G401 (cell line): ENCODE measurements around the gene RFFL. TPM values are rescaled to one million over a fixed set of nuclear protein-coding genes. Genes with fewer than 3 reads are reported as not detected.

ENCODE experiments used
- DNase-seq: peaks from one replicate; pipeline ENCODE4 v3.0.0-alpha.2; 2015; ENCODE audit warnings: low spot score
- in situ Hi-C: cut with HindIII; loops from 2 replicates; pipeline ENCODE4 v1.10.0; 2016; ENCODE audit warnings: low sequenced_read_pairs, mixed read lengths
- total RNA-seq: library from RNA; depleted of rRNA; stranded (reverse); fragments of >200 nt; shearing (Covaris generic); gene quantifications from 2 replicates; pipeline ENCODE4 v1.2.3, GENCODE V29; 2014

Gene RFFL
- total RNA-seq, 1 experiment from 2014 or later, result 13.0 TPM

DNA sequence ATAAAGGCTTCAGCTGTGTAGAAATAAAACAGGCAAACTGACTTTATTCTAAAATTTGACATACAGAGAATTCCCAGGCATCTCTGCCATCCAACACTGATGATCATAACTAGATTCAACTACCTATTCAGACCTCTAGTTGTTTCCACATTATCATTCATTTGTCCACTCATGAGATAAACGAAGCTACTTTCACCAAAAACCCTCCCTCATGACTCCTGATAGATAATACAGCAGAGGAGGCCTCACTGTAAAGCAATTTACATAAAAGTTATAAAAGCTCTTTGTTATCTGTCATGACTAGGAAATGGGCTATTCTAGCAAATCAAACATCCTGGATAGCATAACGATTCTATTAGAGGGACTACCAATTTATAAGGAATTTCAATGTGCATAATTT lies 19.6 kb upstream of the RFFL start:
- in situ Hi-C loops, result no loop called here
- no peak for DNase-seq

- in situ Hi-C loops, result no loop called here
- DNase-seq, result peak; percentile 10
Measured at GRCh38 chr17:35082073-35082657, 18.7 kb upstream of the RFFL start.

- in situ Hi-C loops, result no loop called here
- no peak for DNase-seq
Measured at GRCh38 chr17:35081638-35082037, 18.1 kb upstream of the RFFL start.

GRCh38 chr17:35080536-35080935 lies 17.0 kb upstream of the RFFL start:
- no peak for DNase-seq
- in situ Hi-C loops, result no loop called here

DNA sequence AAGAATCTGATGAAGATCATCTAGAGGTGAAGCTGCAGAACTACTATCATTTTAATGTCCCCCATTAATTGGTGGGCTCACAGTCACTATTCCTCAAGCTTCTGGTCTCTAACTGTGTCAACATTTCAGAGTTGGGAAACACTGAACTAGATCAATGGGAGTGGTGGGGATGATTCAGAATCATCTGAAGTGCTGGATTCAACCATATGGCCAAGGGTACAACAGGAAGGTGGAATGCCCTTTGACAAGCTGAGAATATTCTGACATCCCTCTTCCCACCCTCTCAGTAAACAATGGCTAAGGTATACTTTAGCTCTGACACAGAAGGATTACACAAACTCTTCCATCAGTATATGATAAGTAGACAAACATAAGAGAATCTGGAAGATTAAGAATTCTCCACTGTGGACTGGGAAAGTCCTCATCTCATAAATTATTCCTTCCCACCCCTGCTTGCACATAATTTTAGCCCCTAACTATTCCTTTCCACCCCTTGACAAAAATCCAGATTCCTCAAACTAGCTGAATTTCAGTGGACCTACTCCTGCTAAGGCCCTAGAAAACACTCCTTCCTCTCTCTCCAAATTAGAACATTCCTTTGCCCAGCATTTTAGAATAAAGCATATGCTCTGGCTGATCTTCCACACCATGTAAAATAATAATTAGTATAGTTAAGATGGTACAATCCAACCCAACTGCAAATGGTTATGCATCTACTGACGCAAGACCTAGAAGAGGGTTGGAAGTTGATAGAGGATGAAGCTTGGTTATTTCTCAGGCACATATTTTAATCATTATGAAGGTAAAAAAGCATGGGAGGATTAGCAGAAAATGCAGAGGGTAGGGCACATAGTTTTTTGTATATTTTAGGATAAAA lies 16.3 kb upstream of the RFFL start:
- in situ Hi-C loops, result no loop called here
- DNase-seq, result no peak

DNA sequence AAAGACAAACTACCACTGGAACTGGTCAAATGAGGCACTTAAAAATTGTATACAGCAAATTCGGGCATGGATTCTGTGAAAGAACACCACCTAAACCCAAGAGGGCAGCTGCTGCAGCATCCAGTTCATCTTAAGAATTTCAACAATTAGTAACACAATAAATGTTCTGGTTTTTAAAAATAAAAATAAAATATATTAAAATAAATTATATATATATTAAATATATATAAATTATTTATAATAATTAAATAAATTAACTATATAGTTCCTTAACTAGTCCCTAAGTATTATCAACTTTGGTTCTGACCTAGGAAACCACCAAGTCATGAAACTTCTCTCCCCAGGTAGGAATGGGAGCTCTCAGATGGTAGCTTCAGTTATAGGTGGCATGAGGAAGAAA lies 13.4 kb upstream of the RFFL start:
- in situ Hi-C loops, result no loop called here

DNA sequence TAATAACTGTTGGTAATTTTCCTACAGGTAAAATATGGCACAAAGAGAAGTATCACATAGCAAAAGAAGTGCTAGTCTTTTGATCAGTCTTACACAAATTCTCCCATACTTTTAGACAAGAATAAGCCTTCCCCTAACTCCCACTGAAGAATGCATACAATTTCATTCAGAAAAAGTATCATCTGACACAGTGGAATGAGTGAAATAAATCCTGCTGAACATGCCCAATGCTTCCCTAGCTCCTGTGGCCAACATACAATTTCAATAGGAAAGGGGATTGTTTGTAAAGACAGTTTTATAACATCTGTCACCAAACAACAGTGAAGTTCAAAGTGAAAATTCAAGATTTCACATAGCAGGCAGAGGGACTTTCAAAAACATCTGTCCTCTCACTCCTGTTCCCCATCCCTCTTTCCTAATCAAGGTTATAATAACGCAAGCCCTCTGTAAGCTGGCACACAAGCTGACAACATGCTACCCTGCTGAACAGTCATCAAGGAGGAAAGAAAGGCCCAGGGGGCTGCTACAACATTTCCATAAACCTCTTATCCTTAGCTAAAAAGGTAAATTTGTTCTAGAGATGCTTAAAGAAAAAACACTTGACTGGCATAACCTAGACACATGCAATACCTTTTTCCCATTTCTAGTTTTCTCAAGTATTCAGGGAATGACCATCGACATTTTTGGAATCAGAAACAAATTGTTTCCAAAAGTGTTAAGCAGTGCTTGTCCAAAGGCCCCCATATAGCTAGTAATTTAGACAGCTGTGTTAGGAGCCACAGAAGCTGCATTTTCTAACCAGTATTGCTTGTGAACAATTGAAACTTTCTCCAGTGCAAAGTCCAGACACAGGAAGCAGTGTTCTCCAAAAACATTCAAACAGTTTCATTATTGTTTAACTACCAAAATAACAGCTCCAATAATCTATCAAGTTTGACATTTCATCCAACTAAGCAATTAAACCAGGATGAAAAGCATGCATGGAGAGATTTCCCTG lies 11.5 kb upstream of the RFFL start:
- in situ Hi-C loops, result no loop called here
- no peak for DNase-seq

More for the DNA sequence above, 13.4 kb upstream of the RFFL start:
- no peak for DNase-seq

DNA sequence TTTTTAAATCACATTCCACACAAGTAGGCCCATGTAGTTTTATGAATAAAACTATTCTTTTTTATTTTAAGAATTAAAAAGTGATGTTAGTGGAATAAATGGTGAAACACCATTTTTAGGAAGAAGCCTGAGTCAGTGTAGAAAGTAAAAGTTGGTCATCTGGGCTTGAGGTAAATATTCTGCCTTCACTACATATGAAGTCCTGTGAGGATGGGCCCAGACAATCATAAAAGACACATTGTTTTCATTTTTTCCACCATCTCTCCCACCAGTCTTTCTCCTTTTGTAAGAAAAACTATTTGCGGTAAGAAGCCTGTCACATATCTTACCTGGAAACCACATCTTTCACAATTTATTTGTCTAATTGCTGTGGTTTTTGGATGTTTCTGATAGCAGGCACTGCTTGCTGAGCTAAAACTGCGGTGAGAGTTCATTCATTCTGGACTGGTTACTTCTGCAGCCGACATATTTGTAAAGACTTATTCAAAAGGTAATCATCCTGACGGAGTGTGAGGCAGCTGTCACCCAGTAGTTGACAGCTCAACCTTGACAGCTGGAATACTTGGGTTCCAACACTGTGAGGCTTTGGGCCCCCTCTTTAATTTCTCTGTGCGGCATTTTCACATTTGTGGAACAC lies 10.6 kb upstream of the RFFL start:
- in situ Hi-C loops, result no loop called here
- DNase-seq, result no peak

- in situ Hi-C loops, result no loop called here
- DNase-seq, result no peak
Measured at GRCh38 chr17:35073183-35073790, 9.8 kb upstream of the RFFL start.

- DNase-seq, result no peak
- in situ Hi-C loops, result no loop called here
Measured at GRCh38 chr17:35069311-35069710, 5.8 kb upstream of the RFFL start.

GRCh38 chr17:35068249-35068648 lies 4.7 kb upstream of the RFFL start:
- in situ Hi-C loops, result no loop called here
- DNase-seq, result no peak

DNA sequence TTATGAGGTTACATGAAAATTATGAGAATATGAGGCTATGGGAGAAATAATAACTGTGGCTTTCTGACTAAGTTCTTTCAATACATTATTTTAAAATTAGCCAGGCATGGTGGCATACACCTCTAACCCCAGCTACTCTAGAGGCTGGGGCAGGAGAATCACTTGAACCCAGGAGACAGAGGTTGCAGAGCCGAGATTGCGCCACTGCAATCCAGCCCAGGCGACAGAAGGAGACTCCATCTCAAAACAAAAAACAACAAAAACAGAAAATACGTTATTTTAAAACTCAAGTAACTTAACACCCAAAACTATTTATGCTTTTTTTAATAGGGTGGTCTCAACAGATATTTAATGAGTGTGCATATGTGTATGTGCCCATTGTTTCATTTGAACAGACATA lies 2.4 kb upstream of the RFFL start:
- DNase-seq, result no peak
- in situ Hi-C loops, result no loop called here

DNA sequence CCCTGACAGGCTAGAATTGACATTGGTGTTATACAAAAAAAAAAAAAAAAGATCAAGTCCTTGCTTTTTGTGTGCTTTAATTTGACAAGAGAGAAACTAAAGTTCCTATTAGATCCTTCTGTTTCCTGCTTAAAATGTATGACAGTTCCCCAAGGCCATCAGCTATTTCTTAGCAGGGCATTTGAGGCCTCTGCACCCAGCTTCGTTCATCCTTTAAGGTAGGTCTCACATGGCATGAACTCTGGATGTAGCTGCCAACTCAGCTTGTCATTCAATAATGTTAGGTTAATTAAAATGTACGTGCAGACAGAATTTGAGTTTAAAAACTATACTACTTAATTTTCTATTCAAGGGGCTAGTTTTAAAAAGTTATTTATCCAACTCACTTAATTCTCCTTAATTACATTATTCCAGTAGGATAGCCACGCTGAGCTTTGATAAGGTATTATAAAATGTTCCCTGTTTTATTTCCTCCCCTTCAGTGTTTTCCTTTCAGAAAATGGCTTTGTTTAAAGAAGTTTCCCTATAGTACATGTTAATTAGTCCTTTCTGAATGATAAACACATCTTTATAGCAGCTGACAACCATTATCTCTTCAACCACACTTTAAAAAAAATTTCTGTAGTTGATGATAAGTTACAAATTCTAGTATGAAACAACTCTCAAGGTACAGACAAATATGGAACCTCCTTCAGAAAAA lies 1.2 kb upstream of the RFFL start:
- DNase-seq, result no peak
- in situ Hi-C loops, result no loop called here

DNA sequence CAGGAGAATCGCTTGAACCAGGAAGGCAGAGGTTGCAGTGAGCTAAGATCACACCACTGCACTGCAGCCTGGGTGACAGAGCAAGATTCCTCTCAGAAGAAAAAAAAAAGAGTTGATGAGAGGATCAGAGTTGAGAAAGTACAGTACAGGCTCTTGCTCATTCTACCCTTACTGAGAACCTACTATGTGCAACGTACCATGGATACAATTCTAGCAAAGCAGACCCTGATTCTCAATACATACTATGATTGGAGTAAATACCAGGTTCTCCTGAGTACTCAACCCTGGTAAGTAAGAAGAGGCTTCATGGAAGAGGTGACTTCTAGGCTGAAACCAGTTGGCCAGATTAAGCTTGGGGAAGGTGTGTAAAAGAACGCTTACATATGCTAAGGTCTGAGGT lies 1.2 kb downstream of the RFFL start:
- in situ Hi-C loops, result no loop called here
- DNase-seq, result no peak

- DNase-seq, result no peak
- in situ Hi-C loops, result no loop called here
Measured at GRCh38 chr17:35057332-35057915, 6.1 kb downstream of the RFFL start.

DNA sequence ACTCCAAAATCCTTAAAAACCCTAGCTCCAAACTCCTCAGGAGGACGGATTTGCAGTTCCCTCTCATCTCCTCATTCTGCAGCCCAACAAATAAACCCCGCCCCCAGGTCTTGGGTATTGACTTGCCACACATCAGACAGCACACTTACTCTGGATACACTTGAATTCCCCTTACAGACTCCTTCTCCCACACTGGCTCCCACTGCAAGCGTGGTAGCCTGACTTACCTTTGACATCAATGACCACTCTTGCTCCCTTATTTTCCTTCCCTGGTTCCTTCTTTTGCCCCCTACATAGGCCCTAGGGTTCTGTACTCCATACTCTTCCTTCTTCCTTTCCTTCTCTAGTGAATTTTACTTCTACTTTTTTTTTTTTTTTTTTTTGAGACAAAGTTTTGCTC lies 7.5 kb downstream of the RFFL start:
- in situ Hi-C loops, result no loop called here
- no peak for DNase-seq

GRCh38 chr17:35053204-35053603 lies 10.3 kb downstream of the RFFL start:
- in situ Hi-C loops, result no loop called here
- DNase-seq, result no peak

DNA sequence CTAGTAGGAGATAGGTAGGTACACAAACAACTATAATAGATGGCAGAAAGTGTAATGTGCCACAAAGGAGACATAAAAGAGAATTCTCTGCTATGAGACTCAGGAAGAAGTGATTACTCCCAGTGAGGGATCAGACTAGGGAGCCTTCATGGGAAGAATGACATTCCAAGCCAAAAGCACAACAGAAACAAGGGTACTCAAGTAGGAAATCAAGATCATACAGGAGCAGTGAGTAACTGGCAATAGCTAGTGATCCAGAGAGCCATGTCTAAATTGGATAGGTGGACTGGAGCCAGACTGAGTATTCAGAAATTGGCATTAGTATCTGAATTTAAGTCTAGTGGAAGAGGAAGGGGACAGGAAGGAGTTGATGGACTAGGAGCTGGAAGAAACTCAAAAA lies 10.7 kb downstream of the RFFL start:
- in situ Hi-C loops, result no loop called here

More for the DNA sequence above, 10.7 kb downstream of the RFFL start:
- no peak for DNase-seq
